GM12891 (cell line): ENCODE measurements around the gene CRAMP1.

Experiments
- PAX5 ChIP-seq: IDR thresholded peaks from 2 replicates; pipeline ENCODE4 v1.6.1; 2011; ENCODE audit warnings: low read length, moderate library complexity, mild to moderate bottlenecking; ENCODE audit not compliant: insufficient read depth, severe bottlenecking
- POLR2A ChIP-seq: IDR thresholded peaks from 2 replicates; pipeline ENCODE4 v1.6.1; 2011; ENCODE audit warnings: low read depth, low read length, control low read depth
- POLR2AphosphoS5 ChIP-seq: IDR thresholded peaks from 2 replicates; pipeline ENCODE4 v1.6.1; 2011; ENCODE audit warnings: low read depth, low read length, control low read depth
- SPI1 ChIP-seq: IDR thresholded peaks from 2 replicates; pipeline ENCODE4 v1.6.1; 2011; ENCODE audit warnings: low read depth, low read length, control low read depth
- TAF1 ChIP-seq: IDR thresholded peaks from 2 replicates; pipeline ENCODE4 v1.6.1; 2011; ENCODE audit warnings: low read depth, low read length, control low read depth

- TF ChIP-seq POLR2A (no peak), POLR2AphosphoS5 (no peak), TAF1 (no peak), PAX5 (no peak), SPI1 (no peak)
Observed at GRCh38 chr16:1602285-1602684, 9.9 kb upstream of the CRAMP1 start.
